Stimulated activated CD4-positive, alpha-beta T cell treated with anti-CD3 and anti-CD28 coated beads, Interleukin-12 subunit alpha, Interleukin-12 subunit beta, amount 100 ng/mL, for 24 hours (primary cell): ENCODE measurements around the gene ZBTB16.

Experiments
- DNase-seq, 2 experiments: peaks; one replicate each; pipeline ENCODE4 v3.0.0-alpha.2; 2020; ENCODE audit warnings: low read depth in 2 of 2

The ZBTB16 gene

GRCh38 chr11:114167355-114167754, 107.8 kb downstream of the ZBTB16 start:
- DNase-seq: no peak

- no peak for DNase-seq
These were observed 108.4 kb downstream of the ZBTB16 start for GRCh38 chr11:114167771-114168448.

GRCh38 chr11:114168691-114169090, 109.2 kb downstream of the ZBTB16 start:
- DNase-seq: no peak

GRCh38 chr11:114169321-114169749, 109.8 kb downstream of the ZBTB16 start:
- DNase-seq: no peak

GRCh38 chr11:114169821-114170220, 110.3 kb downstream of the ZBTB16 start:
- DNase-seq: no peak

GRCh38 chr11:114170226-114170625, 110.7 kb downstream of the ZBTB16 start:
- no peak for DNase-seq

GRCh38 chr11:114171257-114172054, 111.9 kb downstream of the ZBTB16 start:
- DNase-seq: no peak

GRCh38 chr11:114172055-114172861, 112.7 kb downstream of the ZBTB16 start:
- no peak for DNase-seq

GRCh38 chr11:114172871-114173444, 113.4 kb downstream of the ZBTB16 start:
- no peak for DNase-seq

GRCh38 chr11:114173843-114174242, 114.3 kb downstream of the ZBTB16 start:
- no peak for DNase-seq

GRCh38 chr11:114174712-114175495, 115.4 kb downstream of the ZBTB16 start:
- DNase-seq: no peak

GRCh38 chr11:114175706-114176105, 116.2 kb downstream of the ZBTB16 start:
- no peak for DNase-seq

GRCh38 chr11:114176321-114176720, 116.8 kb downstream of the ZBTB16 start:
- no peak for DNase-seq

- DNase-seq: no peak
These were observed 119.1 kb downstream of the ZBTB16 start for GRCh38 chr11:114178656-114179055.

GRCh38 chr11:114179234-114179941, 119.9 kb downstream of the ZBTB16 start:
- no peak for DNase-seq

- no peak for DNase-seq
These were observed 121.0 kb downstream of the ZBTB16 start for GRCh38 chr11:114180301-114181055.

- DNase-seq: no peak
These were observed 121.7 kb downstream of the ZBTB16 start for GRCh38 chr11:114181195-114181594.

- DNase-seq: no peak
These were observed 122.2 kb downstream of the ZBTB16 start for GRCh38 chr11:114181752-114182151.

GRCh38 chr11:114182471-114183043, 123.0 kb downstream of the ZBTB16 start:
- no peak for DNase-seq
